Esophagus muscularis mucosa (tissue), 4 donors: Measurements from ENCODE around the gene VEPH1. TPM values are rescaled to one million over a fixed set of nuclear protein-coding genes. Genes with fewer than 3 reads are reported as not detected.

Source experiments
- DNase-seq: peaks from one replicate; pipeline ENCODE4 v3.0.0-alpha.2; 2017; ENCODE audit errors: extremely low spot score
- H3K27ac ChIP-seq, 4 donors: fragments of 200-600 bp; sonication (generic); replicated peaks in 1 of 4; 1 replicate in 3 of 4; 2 replicates in 1 of 4; pipeline ENCODE4 v1.5.1; 2016 to 2019; ENCODE audit warnings: mild to moderate bottlenecking in 1 of 4
- H3K27me3 ChIP-seq, 4 donors: fragments of 200-600 bp; sonication (generic); one replicate each; pipeline versions ENCODE4 v1.5.1 to v1.6.0; 2016 to 2019
- H3K36me3 ChIP-seq, 4 donors: fragments of 200-600 bp; sonication (generic); one replicate each; pipeline ENCODE4 v1.5.1; 2016 to 2019
- H3K4me1 ChIP-seq, 4 donors: fragments of 200-600 bp; sonication (generic); one replicate each; pipeline ENCODE4 v1.5.1; 2016 to 2019
- H3K4me3 ChIP-seq, 4 donors: fragments of 200-600 bp; sonication (generic); 1 replicate in 2 of 4; 2 replicates in 2 of 4; pipeline ENCODE4 v1.5.1; 2016 to 2019; ENCODE audit warnings: mild to moderate bottlenecking in 4 of 4, moderate library complexity in 1 of 4
- H3K9me3 ChIP-seq, 4 donors: fragments of 200-600 bp; sonication (generic); 1 replicate in 3 of 4; 2 replicates in 1 of 4; pipeline ENCODE4 v1.5.1; 2016 to 2019
- CTCF ChIP-seq, 3 experiments: fragments of 200-600 bp in 2 of 3; fragments of 450-650 bp in 1 of 3; sonication (generic) in 2 of 3; IDR thresholded peaks; one replicate each; pipeline ENCODE4 v1.5.1; 2017 to 2019; ENCODE audit warnings: antibody characterized with exemption in 3 of 3, mild to moderate bottlenecking in 2 of 3, moderate library complexity in 1 of 3
- EP300 ChIP-seq: sonication (generic); formaldehyde crosslinking; IDR thresholded peaks from one replicate; pipeline ENCODE4 v1.6.1; 2017; ENCODE audit warnings: antibody characterized with exemption
- POLR2A ChIP-seq: fragments of 450-650 bp; IDR thresholded peaks from one replicate; pipeline ENCODE4 v1.6.1; 2017; ENCODE audit warnings: antibody characterized with exemption, moderate library complexity, mild to moderate bottlenecking, low read depth
- POLR2AphosphoS5 ChIP-seq, 2 donors: sonication (generic); formaldehyde crosslinking; IDR thresholded peaks; one replicate each; pipeline ENCODE4 v1.6.1; 2017; ENCODE audit warnings: antibody characterized with exemption in 2 of 2
- WGBS: methylation state at CpG from one replicate; pipeline ENCODE4 v1.1.5; 2018; 5-methylcytosine and 5-hydroxymethylcytosine counted together
- intact Hi-C: fragments of 100-400 bp; cut with DNase I; formaldehyde crosslinking; loops from one replicate; pipeline ENCODE4 v1.15.1; 2023
- total RNA-seq, 4 donors: library from RNA; depleted of rRNA; stranded (reverse); fragments of >200 nt; gene quantifications; one replicate each; pipeline versions ENCODE4 v1.1.0 to v1.2.1, GENCODE V29; 2016

VEPH1 gene
- total RNA-seq, 4 donors from 2014 or later = 0.23 to 1.2 (median 0.52) TPM; not detected in 1

GRCh38 chr3:157475921-157476414, 27.2 kb downstream of the VEPH1 start:
- WGBS = 44% methylated on average over 1 of the region's 1 CpG
- Histone ChIP-seq H3K36me3 (no peaks in the 10 kb centered on the region), H3K4me3 (no peak overlapping the region), H3K4me1 (no peaks in the 10 kb centered on the region), H3K9me3 (no peaks in the 10 kb centered on the region), H3K27ac (no peak overlapping the region), H3K27me3 (no peaks in the 10 kb centered on the region)
- DNase-seq = no peak
- intact Hi-C loops = no loop called here
- TF ChIP-seq POLR2A (no peak), EP300 (no peak), CTCF (IDR thresholded peaks at IDR 0.05) (no peak), POLR2AphosphoS5 (IDR thresholded peaks at IDR 0.05) (no peak)

GRCh38 chr3:157472648-157473047, 30.6 kb downstream of the VEPH1 start:
- TF ChIP-seq POLR2A = no peak
- TF ChIP-seq EP300 = no peak
- TF ChIP-seq CTCF (IDR thresholded peaks at IDR 0.05) = no peak
- no peak for TF ChIP-seq POLR2AphosphoS5 (IDR thresholded peaks at IDR 0.05)
- DNase-seq = no peak
- WGBS = 97% methylated on average over 1 of the region's 1 CpG
- Histone ChIP-seq H3K4me1 (no peaks in the 10 kb centered on the region), H3K4me3 (no peak overlapping the region), H3K9me3 (no peaks in the 10 kb centered on the region), H3K27ac (no peak overlapping the region), H3K36me3 (no peaks in the 10 kb centered on the region), H3K27me3 (no peaks in the 10 kb centered on the region)
- intact Hi-C loops = no loop called here

- Histone ChIP-seq H3K4me1 (no peaks in the 10 kb centered on the region), H3K27me3 (no peaks in the 10 kb centered on the region), H3K36me3 (no peaks in the 10 kb centered on the region), H3K9me3 (no peaks in the 10 kb centered on the region), H3K27ac (no peak overlapping the region), H3K4me3 (no peak overlapping the region)
- TF ChIP-seq CTCF (IDR thresholded peaks at IDR 0.05) (no peak), POLR2A (no peak), EP300 (no peak), POLR2AphosphoS5 (IDR thresholded peaks at IDR 0.05) (no peak)
- DNase-seq = no peak
- 57% methylated on average over 1 of the region's 1 CpG for WGBS
- intact Hi-C loops = no loop called here
Measured at GRCh38 chr3:157471064-157471463, 32.2 kb downstream of the VEPH1 start.

- Histone ChIP-seq H3K4me1 (no peaks in the 10 kb centered on the region), H3K9me3 (no peaks in the 10 kb centered on the region), H3K36me3 (no peaks in the 10 kb centered on the region), H3K27ac (no peak overlapping the region), H3K4me3 (no peak overlapping the region), H3K27me3 (no peaks in the 10 kb centered on the region)
- intact Hi-C loops = no loop called here
- no peak for DNase-seq
- TF ChIP-seq POLR2AphosphoS5 (IDR thresholded peaks at IDR 0.05) = no peak
- TF ChIP-seq POLR2A = no peak
- TF ChIP-seq CTCF (IDR thresholded peaks at IDR 0.05) = no peak
- no peak for TF ChIP-seq EP300
- WGBS = 76% methylated on average over 7 of the region's 7 CpGs
Measured at GRCh38 chr3:157469561-157470294, 33.5 kb downstream of the VEPH1 start.

- Histone ChIP-seq H3K9me3 (no peaks in the 10 kb centered on the region), H3K4me3 (no peak overlapping the region), H3K36me3 (no peaks in the 10 kb centered on the region), H3K27me3 (no peaks in the 10 kb centered on the region), H3K27ac (no peak overlapping the region), H3K4me1 (no peaks in the 10 kb centered on the region)
- intact Hi-C loops = no loop called here
- 57% methylated on average over 1 of the region's 1 CpG for WGBS
- no peak for DNase-seq
- no peak for TF ChIP-seq POLR2AphosphoS5 (IDR thresholded peaks at IDR 0.05)
- no peak for TF ChIP-seq EP300
- TF ChIP-seq CTCF (IDR thresholded peaks at IDR 0.05) = no peak
- TF ChIP-seq POLR2A = no peak
Measured at GRCh38 chr3:157467200-157467599, 36.0 kb downstream of the VEPH1 start.
